Effector memory CD8-positive, alpha-beta T cell (primary cell): ENCODE measurements around the gene PFKP.

Source experiments
- ATAC-seq: fragments of 150-1000 bp; cut with Tn5 transposase; replicated peaks from 2 replicates; pipeline ENCODE4 v1.10.0; 2021; ENCODE audit warnings: mild to moderate bottlenecking, moderate library complexity
- DNase-seq, 3 experiments: peaks; one replicate each; pipeline ENCODE4 v3.0.0; 2021
- H3K27ac Mint-ChIP-seq, 2 donors: one replicate each; pipeline ENCODE4 v1.8.0; 2022; ENCODE audit warnings: mild to moderate bottlenecking in 2 of 2, mixed read lengths in 2 of 2, moderate library complexity in 2 of 2
- H3K27me3 Mint-ChIP-seq, 2 donors: one replicate each; pipeline ENCODE4 v1.8.0; 2022; ENCODE audit warnings: mixed read lengths in 2 of 2
- H3K36me3 Mint-ChIP-seq: one replicate; pipeline ENCODE4 v1.8.0; 2022; ENCODE audit warnings: mild to moderate bottlenecking, moderate library complexity, mixed read lengths; ENCODE audit not compliant: insufficient read depth
- H3K4me1 Mint-ChIP-seq, 2 donors: one replicate each; pipeline ENCODE4 v1.8.0; 2022; ENCODE audit warnings: low read depth in 2 of 2, mixed read lengths in 2 of 2
- H3K4me3 Mint-ChIP-seq, 2 donors: one replicate each; pipeline ENCODE4 v1.8.0; 2022; ENCODE audit warnings: mild to moderate bottlenecking in 2 of 2, mixed read lengths in 2 of 2, moderate library complexity in 2 of 2
- H3K9me3 Mint-ChIP-seq, 2 donors: one replicate each; pipeline ENCODE4 v1.8.0; 2022; ENCODE audit warnings: mixed read lengths in 2 of 2

Gene PFKP

GRCh38 chr10:3136763-3137611 lies 69.6 kb downstream of the PFKP start:
- H3K9me3 Mint-ChIP-seq = no peaks in the 10 kb centered on the region
- no peaks in the 10 kb centered on the region for H3K4me1 Mint-ChIP-seq
- H3K36me3 Mint-ChIP-seq = peaks cover 80% of the 10 kb centered on the region
- no peaks in the 10 kb centered on the region for H3K27me3 Mint-ChIP-seq
- ATAC-seq (no peak), DNase-seq (no peak)
- no peak overlapping the region for H3K4me3 Mint-ChIP-seq
- H3K27ac Mint-ChIP-seq = no peak overlapping the region

GRCh38 chr10:3137958-3138726 lies 70.8 kb downstream of the PFKP start:
- H3K4me3 Mint-ChIP-seq = no peak overlapping the region
- no peak overlapping the region for H3K27ac Mint-ChIP-seq
- ATAC-seq (no peak), DNase-seq (no peak)
- H3K9me3 Mint-ChIP-seq = no peaks in the 10 kb centered on the region
- H3K4me1 Mint-ChIP-seq = no peaks in the 10 kb centered on the region
- H3K27me3 Mint-ChIP-seq = no peaks in the 10 kb centered on the region
- H3K36me3 Mint-ChIP-seq = peaks cover 81% of the 10 kb centered on the region

- H3K4me3 Mint-ChIP-seq = no peak overlapping the region
- peaks cover 86% of the 10 kb centered on the region for H3K36me3 Mint-ChIP-seq
- no peaks in the 10 kb centered on the region for H3K4me1 Mint-ChIP-seq
- ATAC-seq (no peak), DNase-seq (no peak)
- peak overlapping the region in 1 of 2 donors; percentile 35 for H3K27ac Mint-ChIP-seq
- H3K9me3 Mint-ChIP-seq = no peaks in the 10 kb centered on the region
- H3K27me3 Mint-ChIP-seq = no peaks in the 10 kb centered on the region
Measured at GRCh38 chr10:3139216-3139910, 72.0 kb downstream of the PFKP start.

- ATAC-seq (no peak), DNase-seq (no peak)
- Mint-ChIP-seq H3K9me3 (no peaks in the 10 kb centered on the region), H3K4me1 (no peaks in the 10 kb centered on the region), H3K27me3 (no peaks in the 10 kb centered on the region), H3K4me3 (no peak overlapping the region), H3K36me3 (peaks cover 84% of the 10 kb centered on the region), H3K27ac (peak overlapping the region in 1 of 2 donors; percentile 35)
Measured at GRCh38 chr10:3140280-3140679, 72.9 kb downstream of the PFKP start.

- H3K27ac Mint-ChIP-seq = no peak overlapping the region
- H3K4me1 Mint-ChIP-seq = no peaks in the 10 kb centered on the region
- DNase-seq = no peak
- ATAC-seq = no peak
- H3K9me3 Mint-ChIP-seq = no peaks in the 10 kb centered on the region
- H3K36me3 Mint-ChIP-seq = peaks cover 84% of the 10 kb centered on the region
- H3K27me3 Mint-ChIP-seq = no peaks in the 10 kb centered on the region
- no peak overlapping the region for H3K4me3 Mint-ChIP-seq
Measured at GRCh38 chr10:3141351-3142005, 74.1 kb downstream of the PFKP start.

GRCh38 chr10:3142146-3142875 lies 75.0 kb downstream of the PFKP start:
- ATAC-seq (no peak), DNase-seq (no peak)
- H3K27ac Mint-ChIP-seq = peak overlapping the region in 1 of 2 donors; percentile 35
- H3K27me3 Mint-ChIP-seq = no peaks in the 10 kb centered on the region
- peaks cover 87% of the 10 kb centered on the region for H3K36me3 Mint-ChIP-seq
- no peak overlapping the region for H3K4me3 Mint-ChIP-seq
- no peaks in the 10 kb centered on the region for H3K9me3 Mint-ChIP-seq
- H3K4me1 Mint-ChIP-seq = no peaks in the 10 kb centered on the region

- H3K4me1 Mint-ChIP-seq = no peaks in the 10 kb centered on the region
- H3K27ac Mint-ChIP-seq = peak overlapping the region in 1 of 2 donors; percentile 67
- H3K9me3 Mint-ChIP-seq = no peaks in the 10 kb centered on the region
- DNase-seq (no peak), ATAC-seq (no peak)
- H3K36me3 Mint-ChIP-seq = peaks cover 87% of the 10 kb centered on the region
- no peaks in the 10 kb centered on the region for H3K27me3 Mint-ChIP-seq
- no peak overlapping the region for H3K4me3 Mint-ChIP-seq
Measured at GRCh38 chr10:3143366-3143765, 76.0 kb downstream of the PFKP start.

GRCh38 chr10:3143791-3144434 lies 76.6 kb downstream of the PFKP start:
- Mint-ChIP-seq H3K27me3 (no peaks in the 10 kb centered on the region), H3K4me1 (no peaks in the 10 kb centered on the region), H3K36me3 (peaks cover 87% of the 10 kb centered on the region), H3K9me3 (no peaks in the 10 kb centered on the region), H3K4me3 (no peak overlapping the region), H3K27ac (no peak overlapping the region)
- DNase-seq = no peak
- no peak for ATAC-seq

GRCh38 chr10:3145366-3145765 lies 78.0 kb downstream of the PFKP start:
- ATAC-seq (no peak), DNase-seq (no peak)
- Mint-ChIP-seq H3K36me3 (peaks cover 82% of the 10 kb centered on the region), H3K4me1 (no peaks in the 10 kb centered on the region), H3K27me3 (no peaks in the 10 kb centered on the region), H3K4me3 (no peak overlapping the region), H3K27ac (no peak overlapping the region), H3K9me3 (no peaks in the 10 kb centered on the region)

- Mint-ChIP-seq H3K9me3 (no peaks in the 10 kb centered on the region), H3K4me3 (no peak overlapping the region), H3K4me1 (no peaks in the 10 kb centered on the region), H3K27ac (no peak overlapping the region), H3K36me3 (peaks cover 85% of the 10 kb centered on the region), H3K27me3 (no peaks in the 10 kb centered on the region)
- no peak for DNase-seq
- no peak for ATAC-seq
Measured at GRCh38 chr10:3146289-3146688, 78.9 kb downstream of the PFKP start.

GRCh38 chr10:3147117-3147820 lies 79.9 kb downstream of the PFKP start:
- ATAC-seq = no peak
- no peaks in the 10 kb centered on the region for H3K27me3 Mint-ChIP-seq
- peaks cover 79% of the 10 kb centered on the region for H3K36me3 Mint-ChIP-seq
- H3K4me1 Mint-ChIP-seq = no peaks in the 10 kb centered on the region
- H3K9me3 Mint-ChIP-seq = no peaks in the 10 kb centered on the region
- no peak overlapping the region for H3K4me3 Mint-ChIP-seq
- no peak overlapping the region for H3K27ac Mint-ChIP-seq
- no peak for DNase-seq

GRCh38 chr10:3148041-3148440 lies 80.7 kb downstream of the PFKP start:
- no peak for ATAC-seq
- no peak overlapping the region for H3K4me3 Mint-ChIP-seq
- no peaks in the 10 kb centered on the region for H3K27me3 Mint-ChIP-seq

More at GRCh38 chr10:3148041-3148440, 80.7 kb downstream of the PFKP start:
- Mint-ChIP-seq H3K4me1 (no peaks in the 10 kb centered on the region), H3K36me3 (peaks cover 79% of the 10 kb centered on the region), H3K27ac (no peak overlapping the region), H3K9me3 (no peaks in the 10 kb centered on the region)
- DNase-seq = no peak
